Measurements from ENCODE around the gene FXYD5.

GRCh38 chr19:35140962-35141836, 13.3 kb upstream of the FXYD5 start:
- TF ChIP-seq CTCF (IDR thresholded peaks at IDR 0.05 in 4 of 5, conservative IDR thresholded peaks at IDR 0.05 in 1 of 5), result peak; percentile 7 to 76 (median 54)
- peak; percentile 88 to 94 for TF ChIP-seq POLR2A (IDR thresholded peaks at IDR 0.05)
